ENCODE results near the gene FOXK1. TPM values are rescaled to one million over a fixed set of nuclear protein-coding genes. Genes with fewer than 3 reads are reported as not detected.

FOXK1 gene
- total RNA-seq, 4 donors from 2014 or later, result 28.0 to 59.9 (median 34.2) TPM

DNA sequence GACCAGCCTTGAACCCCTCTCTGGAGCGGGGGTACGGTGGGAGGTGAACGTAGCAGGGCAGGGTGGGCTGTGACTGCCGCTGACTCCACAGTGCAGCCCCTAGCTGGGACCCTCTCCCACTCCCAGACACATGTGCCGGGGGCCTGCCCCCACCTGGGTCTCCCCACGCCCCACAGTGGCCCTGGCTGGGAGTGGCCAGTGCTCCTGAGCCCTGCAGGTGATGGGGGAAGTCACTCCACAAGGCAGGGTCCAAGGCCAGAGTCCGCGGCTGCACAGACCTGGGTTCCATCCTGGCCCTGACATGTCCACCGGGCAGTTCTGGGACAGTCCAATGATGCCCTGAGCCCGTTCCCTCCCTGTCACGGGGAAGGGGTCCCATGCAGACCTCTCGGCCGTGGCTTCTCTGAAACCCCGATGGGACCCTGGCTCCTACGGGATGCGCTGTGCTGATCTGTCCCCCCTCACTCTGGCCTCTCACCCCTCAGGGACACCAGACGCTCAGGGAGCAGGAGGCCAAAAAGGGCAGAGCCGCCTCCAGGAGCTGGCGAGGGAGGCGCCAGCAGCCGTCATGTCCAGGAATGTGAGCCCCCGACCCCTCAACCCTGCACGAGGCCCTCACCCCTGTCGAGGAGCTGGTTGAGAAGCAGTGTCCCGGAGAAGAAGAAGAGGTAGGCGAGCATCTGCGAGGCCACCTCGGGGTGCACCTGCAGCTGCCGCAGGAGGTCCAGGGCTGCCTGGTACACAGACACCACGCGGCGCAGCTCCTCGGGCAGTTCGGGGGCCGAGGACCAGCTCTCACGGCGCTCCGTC lies 133.7 kb downstream of the FOXK1 start:
- no peak for TF ChIP-seq EP300 (IDR thresholded peaks at IDR 0.05; ENCODE audit: low read depth)
- TF ChIP-seq POLR2AphosphoS5 (IDR thresholded peaks at IDR 0.05), result no peak
- no peak for TF ChIP-seq POLR2A (IDR thresholded peaks at IDR 0.05)
- TF ChIP-seq, protein P1, sequence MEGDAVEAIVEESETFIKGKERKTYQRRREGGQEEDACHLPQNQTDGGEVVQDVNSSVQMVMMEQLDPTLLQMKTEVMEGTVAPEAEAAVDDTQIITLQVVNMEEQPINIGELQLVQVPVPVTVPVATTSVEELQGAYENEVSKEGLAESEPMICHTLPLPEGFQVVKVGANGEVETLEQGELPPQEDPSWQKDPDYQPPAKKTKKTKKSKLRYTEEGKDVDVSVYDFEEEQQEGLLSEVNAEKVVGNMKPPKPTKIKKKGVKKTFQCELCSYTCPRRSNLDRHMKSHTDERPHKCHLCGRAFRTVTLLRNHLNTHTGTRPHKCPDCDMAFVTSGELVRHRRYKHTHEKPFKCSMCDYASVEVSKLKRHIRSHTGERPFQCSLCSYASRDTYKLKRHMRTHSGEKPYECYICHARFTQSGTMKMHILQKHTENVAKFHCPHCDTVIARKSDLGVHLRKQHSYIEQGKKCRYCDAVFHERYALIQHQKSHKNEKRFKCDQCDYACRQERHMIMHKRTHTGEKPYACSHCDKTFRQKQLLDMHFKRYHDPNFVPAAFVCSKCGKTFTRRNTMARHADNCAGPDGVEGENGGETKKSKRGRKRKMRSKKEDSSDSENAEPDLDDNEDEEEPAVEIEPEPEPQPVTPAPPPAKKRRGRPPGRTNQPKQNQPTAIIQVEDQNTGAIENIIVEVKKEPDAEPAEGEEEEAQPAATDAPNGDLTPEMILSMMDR (IDR thresholded peaks at IDR 0.05), result no peak
- H3K27ac ChIP-seq, result no peak overlapping the region
- no peak overlapping the region for H3K4me3 ChIP-seq
- no peaks in the 10 kb centered on the region for H3K9me3 ChIP-seq
- H3K27me3 ChIP-seq, result no peaks in the 10 kb centered on the region
- WGBS, 2 donors (ENCODE audit: low coverage in 1 of 2), result 90% methylated on average over 35 of the region's 38 CpGs; no CpG with 5 or more reads in 1 of the 2 donors
- intact Hi-C loops (cut with DNase I; ENCODE audit: low total_unique reads), result no loop called here
- H3K36me3 ChIP-seq, result no peaks in the 10 kb centered on the region
- in situ Hi-C loops (cut with MboI; ENCODE audit: low pct_ligation_motif_present in 1 of 4, low pct_unique_long_range_greater_than_20kb in 1 of 4, low sequenced_read_pairs in 3 of 4), result no loop called here
- H3K4me1 ChIP-seq, result no peaks in the 10 kb centered on the region
- DNase-seq, result no peak

DNA sequence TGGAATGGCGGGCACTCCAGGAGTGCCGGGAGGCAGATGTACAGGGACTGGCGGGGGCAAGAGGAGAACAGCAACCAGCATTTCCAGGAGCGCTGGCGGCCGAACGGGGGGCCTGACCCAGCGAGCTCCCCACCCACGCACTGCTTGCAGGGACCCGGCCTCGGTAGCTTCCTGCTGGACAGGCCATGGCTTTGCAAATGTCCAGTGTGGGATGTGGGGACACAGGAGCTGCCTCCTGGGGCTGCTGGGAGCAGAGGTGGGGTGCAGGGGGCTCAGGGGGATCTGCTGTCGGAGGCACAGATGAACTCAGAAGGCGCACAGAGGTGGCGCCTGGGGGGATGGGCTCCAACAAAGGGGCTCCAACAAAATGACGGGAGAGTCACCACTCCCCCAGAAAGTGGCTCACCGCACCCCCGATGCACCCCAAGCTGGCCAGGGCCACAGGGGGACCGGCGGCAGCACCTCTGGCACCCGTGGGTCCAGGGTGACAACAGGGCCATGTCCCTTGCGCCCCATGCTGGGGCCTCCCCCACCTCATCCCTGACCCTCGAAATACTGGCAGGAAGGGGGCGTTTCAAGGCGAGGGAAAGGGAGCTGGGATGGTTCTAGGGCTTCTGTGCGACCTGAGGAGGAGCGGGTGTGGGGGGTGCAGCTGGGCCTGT lies 134.5 kb downstream of the FOXK1 start:
- TF ChIP-seq EP300 (IDR thresholded peaks at IDR 0.05; ENCODE audit: low read depth), result no peak
- TF ChIP-seq, protein P1 (IDR thresholded peaks at IDR 0.05), result no peak
- TF ChIP-seq POLR2A (IDR thresholded peaks at IDR 0.05), result no peak
- TF ChIP-seq POLR2AphosphoS5 (IDR thresholded peaks at IDR 0.05), result no peak
- no peaks in the 10 kb centered on the region for H3K36me3 ChIP-seq
- WGBS, 2 donors (ENCODE audit: low coverage in 1 of 2), result 89% methylated on average over 25 of the region's 26 CpGs; no CpG with 5 or more reads in 1 of the 2 donors
- H3K27ac ChIP-seq, result no peak overlapping the region
- no peak overlapping the region for H3K4me3 ChIP-seq
- in situ Hi-C loops (cut with MboI; ENCODE audit: low pct_ligation_motif_present in 1 of 4, low pct_unique_long_range_greater_than_20kb in 1 of 4, low sequenced_read_pairs in 3 of 4), result no loop called here
- H3K4me1 ChIP-seq, result no peaks in the 10 kb centered on the region
- DNase-seq, result no peak
- intact Hi-C loops (cut with DNase I; ENCODE audit: low total_unique reads), result no loop called here
- no peaks in the 10 kb centered on the region for H3K9me3 ChIP-seq
- no peaks in the 10 kb centered on the region for H3K27me3 ChIP-seq

DNA sequence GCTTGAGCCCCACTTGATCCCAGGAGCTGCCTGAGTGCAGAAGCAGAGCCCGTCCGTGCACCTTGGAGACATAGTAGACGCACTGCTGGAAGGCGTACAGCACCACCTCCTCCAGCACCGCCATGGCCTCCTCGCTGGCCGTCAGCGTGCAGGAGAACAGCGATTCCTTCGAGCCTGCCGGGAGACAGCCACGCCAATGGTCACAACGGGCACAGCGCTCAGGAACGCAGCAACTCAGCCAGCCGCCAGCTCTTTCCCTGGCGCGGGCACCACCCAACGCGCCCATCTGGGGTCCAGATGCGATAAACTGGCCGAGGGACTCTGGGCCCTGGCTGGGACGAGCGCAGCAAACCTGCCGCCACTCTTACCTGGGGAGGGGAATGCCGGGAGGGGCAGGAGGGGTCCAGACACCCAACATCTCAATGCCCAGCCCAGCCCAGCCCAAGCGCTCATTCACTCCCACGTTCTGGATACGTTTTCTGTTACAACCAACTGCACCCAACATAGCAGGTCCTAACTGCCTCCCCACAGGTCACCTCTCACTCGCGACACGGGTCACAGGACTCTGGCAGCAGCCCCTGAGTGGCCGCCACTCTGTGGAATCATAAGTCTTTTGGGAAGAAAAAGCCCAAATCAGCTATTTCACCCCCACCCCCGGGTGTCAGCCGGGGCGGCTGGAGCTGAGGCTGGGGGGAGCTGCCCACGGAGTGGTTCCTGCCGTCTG lies 135.2 kb downstream of the FOXK1 start:
- intact Hi-C loops (cut with DNase I; ENCODE audit: low total_unique reads) (no loop called here), in situ Hi-C loops (cut with MboI; ENCODE audit: low pct_ligation_motif_present in 1 of 4, low pct_unique_long_range_greater_than_20kb in 1 of 4, low sequenced_read_pairs in 3 of 4) (no loop called here)
- WGBS, 2 donors (ENCODE audit: low coverage in 1 of 2), result 88% methylated on average over 35 of the region's 38 CpGs; no CpG with 5 or more reads in 1 of the 2 donors
- no peak for DNase-seq
- Histone ChIP-seq H3K4me1 (no peaks in the 10 kb centered on the region), H3K9me3 (no peaks in the 10 kb centered on the region), H3K27ac (no peak overlapping the region), H3K27me3 (no peaks in the 10 kb centered on the region), H3K4me3 (no peak overlapping the region), H3K36me3 (no peaks in the 10 kb centered on the region)
- TF ChIP-seq POLR2AphosphoS5 (IDR thresholded peaks at IDR 0.05), result no peak
- no peak for TF ChIP-seq EP300 (IDR thresholded peaks at IDR 0.05; ENCODE audit: low read depth)
- TF ChIP-seq POLR2A (IDR thresholded peaks at IDR 0.05), result no peak
- TF ChIP-seq, protein P1 (IDR thresholded peaks at IDR 0.05), result no peak

Data from transverse colon (tissue), 4 donors.